Measurements from ENCODE around the gene MYO1G.
"Not testable (repeated sequence)": the region's sequence is repeated elsewhere in the genome, so short reads cannot be mapped to it uniquely, and the experiment has no call there.

Gene MYO1G

DNA sequence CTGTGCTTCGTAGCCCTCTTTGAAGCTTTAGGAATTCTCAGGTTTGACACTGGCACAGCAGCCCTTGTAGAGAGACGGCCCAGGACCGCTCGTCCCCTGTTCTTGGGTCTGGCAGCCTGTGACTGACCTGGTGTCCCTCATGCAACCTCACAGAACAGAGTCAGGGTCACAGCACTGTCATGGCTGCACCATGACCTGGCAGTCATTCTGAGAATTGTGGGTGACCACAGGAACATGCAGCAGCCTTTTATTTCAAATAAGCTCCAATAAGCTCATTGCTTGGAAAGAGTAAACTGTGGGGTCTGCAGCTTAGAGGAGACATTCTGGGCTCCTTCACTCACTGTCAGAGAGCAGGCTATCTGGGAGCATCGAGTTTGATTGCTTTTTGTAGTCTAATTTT, 42.5 kb downstream of the MYO1G start:
- no peak for DNase-seq (ENCODE audit: low read depth)

DNA sequence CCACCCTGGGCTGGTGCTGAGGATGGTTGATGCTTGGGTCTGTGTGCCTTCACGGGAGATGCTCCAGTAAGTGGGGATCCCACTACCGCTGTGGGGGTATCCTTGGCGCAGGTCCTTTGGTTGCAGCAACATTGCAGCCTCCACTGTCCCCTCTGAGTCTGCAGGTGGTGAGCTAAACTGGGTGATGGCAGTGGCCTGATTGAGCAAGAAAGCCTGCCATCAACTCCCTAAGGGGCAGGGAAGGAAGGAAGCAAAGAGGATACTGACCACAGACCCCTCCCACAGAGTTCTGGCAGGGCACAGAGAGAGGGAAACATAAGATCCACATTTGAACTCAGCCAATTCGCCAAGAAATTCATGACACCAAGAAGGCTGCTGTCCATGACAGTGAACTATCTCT, 43.2 kb downstream of the MYO1G start:
- no peak for DNase-seq (ENCODE audit: low read depth)

DNA sequence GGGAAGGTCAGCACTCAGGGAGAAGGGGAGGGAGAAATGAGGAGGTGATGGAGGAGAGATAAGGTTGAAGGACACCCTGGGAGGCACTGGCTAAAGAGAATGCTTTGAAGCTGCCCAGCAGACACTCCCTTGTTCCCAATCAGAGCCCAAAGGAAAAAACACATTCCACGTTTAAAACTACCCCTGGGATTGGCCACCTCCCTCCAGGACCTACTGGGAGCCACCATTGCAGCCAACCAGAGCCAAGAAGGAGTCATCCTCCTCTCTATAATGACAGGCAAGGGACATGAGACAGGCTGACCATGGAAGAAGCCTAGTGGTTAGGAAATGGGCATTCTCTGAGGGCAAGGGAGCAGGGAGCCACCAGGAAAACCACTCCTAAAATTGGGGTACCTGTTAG, 43.8 kb downstream of the MYO1G start:
- DNase-seq (ENCODE audit: low read depth): no peak

DNA sequence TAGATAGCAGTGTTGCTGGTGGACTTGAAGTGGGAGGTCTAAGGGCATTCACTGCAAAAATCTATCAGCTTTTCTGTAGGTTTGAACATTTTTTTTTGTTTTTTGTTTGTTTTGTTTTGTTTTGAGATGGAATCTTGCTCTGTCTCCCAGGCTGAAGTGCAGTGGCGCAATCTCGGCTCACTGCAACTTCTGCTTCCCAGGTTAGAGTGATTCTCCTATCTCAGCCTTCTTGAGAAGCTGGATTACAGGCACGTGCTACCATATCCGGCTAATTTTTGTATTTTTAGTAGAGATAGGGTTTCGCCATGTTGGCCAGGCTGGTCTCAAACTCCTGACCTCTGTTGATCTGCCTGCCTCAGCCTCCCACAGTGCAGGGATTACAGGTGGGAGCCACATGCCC, 44.3 kb downstream of the MYO1G start:
- DNase-seq (ENCODE audit: low read depth): not testable (repeated sequence)

DNA sequence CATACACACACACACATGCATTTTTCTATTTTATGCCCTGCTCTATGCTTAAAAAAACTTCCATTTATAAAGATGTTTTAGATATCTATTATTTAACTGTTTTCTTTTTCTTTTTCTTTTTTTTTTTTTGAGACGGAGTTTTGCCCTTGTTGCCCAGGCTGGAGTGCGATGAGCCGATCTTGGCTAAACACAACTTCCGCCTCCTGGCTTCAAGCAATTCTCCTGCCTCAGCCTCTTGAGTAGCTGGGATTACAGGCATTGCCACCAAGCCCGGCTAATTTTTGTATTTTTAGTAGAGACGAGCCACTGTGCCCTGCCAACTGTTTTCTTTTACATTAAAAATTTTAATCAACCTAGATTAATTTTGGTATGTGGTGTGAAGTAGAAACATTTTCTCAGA, 47.9 kb downstream of the MYO1G start:
- no peak for DNase-seq (ENCODE audit: low read depth)

DNA sequence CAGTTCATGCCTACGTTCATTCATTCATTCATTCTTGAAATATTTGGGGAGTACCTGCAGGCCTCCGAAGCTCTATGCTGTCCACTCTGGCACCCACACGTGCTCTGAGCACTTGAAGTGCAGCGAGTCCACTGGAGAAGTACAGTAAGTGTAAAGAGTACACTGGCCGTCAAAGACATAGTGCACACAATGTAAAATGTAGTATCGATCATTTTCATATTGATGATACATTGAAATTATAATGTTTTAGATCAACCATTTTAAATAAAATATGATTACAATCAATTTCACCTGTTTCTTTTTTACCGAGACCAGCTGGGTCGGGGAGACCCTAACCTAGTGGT, 56.5 kb downstream of the MYO1G start:
- DNase-seq (ENCODE audit: low read depth): no peak

DNA sequence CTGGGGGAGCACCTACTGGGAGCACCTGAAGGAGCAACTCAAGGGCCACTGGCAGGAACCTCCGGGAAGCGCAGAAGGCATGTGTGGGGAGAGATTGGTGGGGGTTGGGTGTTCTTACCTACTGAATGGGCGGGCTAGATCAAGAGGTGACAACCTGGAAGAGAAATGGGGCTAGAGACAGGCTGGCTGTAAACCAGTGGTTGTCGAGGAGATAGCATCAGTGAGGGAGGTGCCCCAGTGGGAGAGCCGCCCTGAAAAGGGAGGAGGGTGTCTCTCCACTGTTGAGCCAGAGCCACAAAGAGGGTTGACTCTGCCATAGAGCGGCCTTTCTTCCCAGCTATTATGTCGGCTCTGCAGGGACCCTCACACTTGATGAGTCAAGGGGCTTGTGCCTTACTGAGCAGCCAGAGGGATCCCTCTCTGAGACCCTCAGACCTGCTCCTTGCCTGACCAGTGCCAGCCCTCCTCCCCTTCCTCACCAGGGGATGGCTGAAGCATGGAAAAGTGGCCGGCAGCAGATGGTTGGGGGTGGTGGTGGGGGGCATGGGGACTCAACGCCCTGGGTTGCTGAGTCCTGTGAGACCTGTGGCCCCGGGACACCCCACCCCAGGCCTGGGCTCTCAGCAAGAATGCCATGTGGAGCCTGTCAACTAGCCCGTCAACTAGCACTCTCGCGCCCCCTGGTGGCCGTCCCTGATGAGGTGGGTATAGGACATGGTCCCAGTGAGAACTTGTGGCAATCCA, 57.0 kb downstream of the MYO1G start:
- DNase-seq (ENCODE audit: low read depth): peak; percentile 24

DNA sequence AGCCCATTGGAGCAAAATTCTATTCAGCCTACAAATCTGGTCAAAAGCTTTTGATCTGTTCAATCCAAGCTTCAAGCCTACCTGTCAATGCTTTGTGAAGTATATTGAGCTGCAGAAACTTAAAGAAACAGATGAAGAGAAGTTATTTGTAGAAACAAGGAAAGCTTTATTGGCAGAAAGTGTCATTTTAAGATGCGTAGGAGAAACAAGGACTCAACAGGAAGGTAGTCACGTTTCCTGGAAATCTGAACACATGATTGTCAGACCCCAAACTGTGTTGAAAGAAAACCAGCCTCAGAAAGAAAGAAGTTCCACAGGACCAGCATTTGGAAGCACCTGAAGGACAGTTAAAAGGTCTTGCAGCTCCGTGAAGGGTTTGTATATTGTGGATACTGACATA, 58.7 kb downstream of the MYO1G start:
- no peak for DNase-seq (ENCODE audit: low read depth)

DNA sequence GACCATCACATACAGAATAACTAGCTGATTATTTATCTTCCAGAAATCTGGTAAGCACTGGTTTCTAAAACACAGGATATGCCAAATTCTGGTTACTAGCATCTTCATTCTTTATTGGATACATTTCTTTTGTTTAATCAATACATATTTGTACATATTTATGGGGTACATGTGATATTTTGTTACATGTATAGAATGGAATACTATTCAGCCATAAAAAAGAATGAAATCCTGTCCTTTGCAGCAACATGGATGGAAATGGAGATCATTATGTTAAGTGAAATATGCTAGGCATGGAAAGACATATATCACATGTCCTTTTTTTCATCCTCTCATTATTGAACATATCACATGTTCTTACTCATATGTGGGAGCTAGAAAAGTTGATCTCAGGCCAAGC, 60.8 kb downstream of the MYO1G start:
- DNase-seq (ENCODE audit: low read depth): no peak

DNA sequence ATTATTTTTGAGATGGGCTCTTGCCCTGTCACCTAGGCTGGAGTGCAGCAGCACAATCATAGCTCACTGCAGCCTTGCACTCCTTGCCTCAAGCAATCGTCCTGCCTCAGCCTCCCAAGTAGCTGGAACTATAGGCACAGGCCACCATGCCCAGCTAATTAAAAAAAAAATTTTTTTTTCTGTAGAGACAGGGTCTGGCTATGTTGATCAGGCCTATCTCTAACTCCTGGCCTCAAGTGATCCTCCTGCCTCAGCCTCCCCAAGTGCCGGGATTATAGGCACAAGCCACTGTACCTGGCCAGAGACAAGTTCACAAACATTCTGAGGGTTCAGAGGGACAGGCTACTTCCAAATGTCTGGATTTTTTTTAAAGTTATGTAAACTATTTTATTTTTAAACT, 61.4 kb downstream of the MYO1G start:
- no peak for DNase-seq (ENCODE audit: low read depth)

DNA sequence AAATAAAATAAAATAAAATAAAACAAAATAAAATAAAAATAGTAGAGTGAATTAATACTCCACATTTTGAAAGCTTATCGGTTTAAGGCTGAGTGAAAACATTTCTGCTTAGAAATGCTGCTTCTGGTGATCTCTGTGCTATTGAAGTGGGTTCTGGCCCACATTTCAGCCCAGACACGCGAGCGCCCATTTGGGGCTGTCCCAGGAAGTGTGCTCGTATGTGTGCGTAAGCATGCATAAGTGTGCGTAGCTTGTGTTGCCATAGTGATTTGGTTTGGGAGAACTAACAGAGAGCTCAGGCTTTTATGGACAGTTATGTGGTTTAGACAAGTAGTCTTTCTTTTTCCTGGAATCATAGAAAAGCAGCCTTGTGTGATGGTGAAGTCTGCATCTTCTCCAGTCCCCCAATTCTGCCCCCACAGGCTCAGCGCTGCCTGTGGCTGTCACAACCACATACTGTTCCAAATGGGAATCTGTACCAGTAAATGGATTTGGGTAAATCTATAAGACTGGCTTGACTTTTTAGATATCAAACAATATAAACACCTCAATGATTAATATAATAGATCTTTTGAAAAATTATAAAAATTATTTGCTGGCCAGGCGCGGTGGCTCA, 63.7 kb downstream of the MYO1G start:
- no peak for DNase-seq (ENCODE audit: low read depth)

DNA sequence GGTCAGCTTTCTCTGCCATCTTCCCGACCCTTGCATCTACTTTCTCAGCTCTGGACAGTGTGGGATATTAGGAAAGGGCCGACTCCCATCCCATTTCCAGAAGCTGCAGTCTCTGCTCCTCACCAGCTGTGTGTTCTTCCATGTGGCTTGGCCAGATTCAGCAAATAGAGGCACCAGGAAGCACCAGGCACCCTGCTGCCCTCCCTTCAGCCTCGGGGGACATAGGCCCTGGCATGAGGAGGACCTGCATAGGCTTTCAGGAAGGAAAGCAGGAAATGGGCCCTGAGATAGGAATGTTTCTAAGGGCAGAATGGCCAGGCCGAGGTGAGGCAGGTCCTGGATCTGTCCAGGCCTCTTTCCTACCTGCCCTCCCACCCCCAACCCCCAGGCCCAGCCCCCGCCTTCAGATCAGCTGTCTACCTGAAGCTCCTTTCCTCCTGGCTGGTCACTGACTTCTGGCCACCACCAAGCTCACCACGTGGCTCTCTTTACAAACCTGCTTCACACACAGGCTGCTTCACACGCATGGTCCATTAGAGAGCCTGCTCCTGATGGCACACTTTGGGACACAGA, 66.0 kb downstream of the MYO1G start:
- DNase-seq (ENCODE audit: low read depth): no peak

Measured in non-pigmented ciliary epithelial cell (primary cell).